Measurements from ENCODE around the gene PTK7. TPM values are rescaled to one million over a fixed set of nuclear protein-coding genes. Genes with fewer than 3 reads are reported as not detected.

Gene PTK7
- total RNA-seq, 1 donor from 2014 or later, result 155 TPM

GRCh38 chr6:43096451-43097097, 20.5 kb downstream of the PTK7 start:
- peak overlapping the region; percentile 94 for H3K27ac Mint-ChIP-seq
- no peaks in the 10 kb centered on the region for H3K9me3 Mint-ChIP-seq
- TF ChIP-seq CTCF (conservative IDR thresholded peaks at IDR 0.05), result no peak
- no peak for DNase-seq (ENCODE audit: extremely low spot score, unreplicated experiment)
- peaks cover 54% of the 10 kb centered on the region for H3K4me1 Mint-ChIP-seq (ENCODE audit: unreplicated experiment)
- peaks cover 3% of the 10 kb centered on the region for H3K36me3 Mint-ChIP-seq
- peak overlapping the region; percentile 78 for H3K4me3 Mint-ChIP-seq
- no peaks in the 10 kb centered on the region for H3K27me3 Mint-ChIP-seq

GRCh38 chr6:43097098-43097489, 21.0 kb downstream of the PTK7 start:
- no peaks in the 10 kb centered on the region for H3K27me3 Mint-ChIP-seq
- H3K36me3 Mint-ChIP-seq, result peaks cover 3% of the 10 kb centered on the region
- DNase-seq (ENCODE audit: extremely low spot score, unreplicated experiment), result no peak
- H3K27ac Mint-ChIP-seq, result peak overlapping the region; percentile 94
- H3K4me1 Mint-ChIP-seq (ENCODE audit: unreplicated experiment), result peaks cover 54% of the 10 kb centered on the region
- peak overlapping the region; percentile 78 for H3K4me3 Mint-ChIP-seq
- TF ChIP-seq CTCF (conservative IDR thresholded peaks at IDR 0.05), result peak; percentile 47
- H3K9me3 Mint-ChIP-seq, result no peaks in the 10 kb centered on the region

GRCh38 chr6:43097502-43097901, 21.4 kb downstream of the PTK7 start:
- Mint-ChIP-seq H3K36me3 (peaks cover 3% of the 10 kb centered on the region), H3K4me1 (ENCODE audit: unreplicated experiment) (peaks cover 50% of the 10 kb centered on the region), H3K27ac (peak overlapping the region; percentile 94), H3K4me3 (peak overlapping the region; percentile 78), H3K9me3 (no peaks in the 10 kb centered on the region), H3K27me3 (no peaks in the 10 kb centered on the region)
- TF ChIP-seq CTCF (conservative IDR thresholded peaks at IDR 0.05), result no peak
- DNase-seq (ENCODE audit: extremely low spot score, unreplicated experiment), result no peak

- TF ChIP-seq CTCF (conservative IDR thresholded peaks at IDR 0.05), result no peak
- no peak for DNase-seq (ENCODE audit: extremely low spot score, unreplicated experiment)
- peaks cover 38% of the 10 kb centered on the region for H3K4me1 Mint-ChIP-seq (ENCODE audit: unreplicated experiment)
- H3K27me3 Mint-ChIP-seq, result no peaks in the 10 kb centered on the region
- H3K27ac Mint-ChIP-seq, result no peak overlapping the region
- peaks cover 6% of the 10 kb centered on the region for H3K36me3 Mint-ChIP-seq
- no peak overlapping the region for H3K4me3 Mint-ChIP-seq
- no peaks in the 10 kb centered on the region for H3K9me3 Mint-ChIP-seq
These were observed 25.4 kb downstream of the PTK7 start for GRCh38 chr6:43101497-43101896.

- no peak for TF ChIP-seq CTCF (conservative IDR thresholded peaks at IDR 0.05)
- H3K27ac Mint-ChIP-seq, result no peak overlapping the region
- H3K9me3 Mint-ChIP-seq, result peaks cover 7% of the 10 kb centered on the region
- DNase-seq (ENCODE audit: extremely low spot score, unreplicated experiment), result no peak
- H3K36me3 Mint-ChIP-seq, result peaks cover 14% of the 10 kb centered on the region
- no peaks in the 10 kb centered on the region for H3K27me3 Mint-ChIP-seq
- H3K4me3 Mint-ChIP-seq, result no peak overlapping the region
- peaks cover 23% of the 10 kb centered on the region for H3K4me1 Mint-ChIP-seq (ENCODE audit: unreplicated experiment)
These were observed 27.3 kb downstream of the PTK7 start for GRCh38 chr6:43103253-43103876.
